CD8-positive, alpha-beta memory T cell (primary cell): ENCODE measurements around the gene CRYBB2. TPM values are rescaled to one million over a fixed set of nuclear protein-coding genes. Genes with fewer than 3 reads are reported as not detected.

Source experiments
- CTCF ChIA-PET: fragments of 350-600 bp; sonication (Branson Sonifier 250); formaldehyde crosslinking; loops from one replicate; lab custom pipeline; 2021; ENCODE audit warnings: antibody characterized with exemption; lab: Charles Lee
- POLR2A ChIA-PET: fragments of 350-600 bp; sonication (Branson Sonifier 250); formaldehyde crosslinking; loops from one replicate; lab custom pipeline; 2021; ENCODE audit warnings: antibody characterized with exemption; lab: Charles Lee
- DNase-seq, 5 donors: peaks; one replicate each; pipeline versions ENCODE4 v3.0.0 to v3.0.0-alpha.2; 2020 to 2022; ENCODE audit warnings: mixed read lengths in 1 of 5
- H3K27ac ChIP-seq: one replicate; pipeline ENCODE4 v1.7.0; 2013; ENCODE audit warnings: low read depth, mild to moderate bottlenecking, low read length, moderate library complexity
- H3K27me3 ChIP-seq: 2 replicates; pipeline ENCODE4 v1.7.0; 2013; ENCODE audit warnings: low read length, mild to moderate bottlenecking; ENCODE audit not compliant: insufficient read depth, poor library complexity, severe bottlenecking
- H3K36me3 ChIP-seq: 2 replicates; pipeline ENCODE4 v1.7.0; 2013; ENCODE audit warnings: mild to moderate bottlenecking, low read length, moderate library complexity; ENCODE audit not compliant: insufficient read depth
- H3K4me1 ChIP-seq: 2 replicates; pipeline ENCODE4 v1.7.0; 2013; ENCODE audit warnings: mild to moderate bottlenecking, low read length, moderate library complexity; ENCODE audit not compliant: insufficient read depth
- H3K4me3 ChIP-seq: 2 replicates; pipeline ENCODE4 v1.7.0; 2013; ENCODE audit warnings: mild to moderate bottlenecking, low read length
- H3K9me3 ChIP-seq: 2 replicates; pipeline ENCODE4 v1.7.0; 2013; ENCODE audit warnings: mild to moderate bottlenecking, low read length
- H3K27ac Mint-ChIP-seq, 8 donors: one replicate each; pipeline ENCODE4 v1.8.0; 2020 to 2021; ENCODE audit warnings: mixed read lengths in 8 of 8, mild to moderate bottlenecking in 6 of 8, inconsistent platforms in 3 of 8, moderate library complexity in 3 of 8
- H3K27me3 Mint-ChIP-seq, 2 donors: one replicate each; pipeline ENCODE4 v1.8.0; 2020 to 2021; ENCODE audit warnings: mixed read lengths in 2 of 2, mild to moderate bottlenecking in 1 of 2, moderate library complexity in 1 of 2
- H3K36me3 Mint-ChIP-seq, 3 donors: one replicate each; pipeline ENCODE4 v1.8.0; 2020 to 2021; ENCODE audit warnings: mixed read lengths in 3 of 3, inconsistent platforms in 1 of 3, mild to moderate bottlenecking in 1 of 3
- H3K4me1 Mint-ChIP-seq, 3 donors: one replicate each; pipeline ENCODE4 v1.8.0; 2020 to 2021; ENCODE audit warnings: mixed read lengths in 3 of 3, inconsistent platforms in 1 of 3, mild to moderate bottlenecking in 1 of 3
- H3K4me3 Mint-ChIP-seq, 7 donors: one replicate each; pipeline ENCODE4 v1.8.0; 2020 to 2021; ENCODE audit warnings: mixed read lengths in 7 of 7, mild to moderate bottlenecking in 6 of 7, moderate library complexity in 4 of 7, inconsistent platforms in 2 of 7
- H3K9me3 Mint-ChIP-seq, 5 donors: one replicate each; pipeline ENCODE4 v1.8.0; 2020 to 2022; ENCODE audit warnings: mixed read lengths in 5 of 5, mild to moderate bottlenecking in 3 of 5, moderate library complexity in 2 of 5, inconsistent platforms in 1 of 5
- polyA plus RNA-seq: library from polyadenylated mRNA; unstranded; fragments of 300-500 nt; fragmentation: Illumina TruSeq; gene quantifications from one replicate; pipeline ENCODE4 v1.2.3, GENCODE V29; 2021
- total RNA-seq, 2 experiments: library from RNA; stranded (reverse); gene quantifications; one replicate each; pipeline ENCODE4 v1.2.3, GENCODE V29; 2021

CRYBB2 gene, protein sequence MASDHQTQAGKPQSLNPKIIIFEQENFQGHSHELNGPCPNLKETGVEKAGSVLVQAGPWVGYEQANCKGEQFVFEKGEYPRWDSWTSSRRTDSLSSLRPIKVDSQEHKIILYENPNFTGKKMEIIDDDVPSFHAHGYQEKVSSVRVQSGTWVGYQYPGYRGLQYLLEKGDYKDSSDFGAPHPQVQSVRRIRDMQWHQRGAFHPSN
- total RNA-seq (not detected), polyA plus RNA-seq (not detected)

DNA sequence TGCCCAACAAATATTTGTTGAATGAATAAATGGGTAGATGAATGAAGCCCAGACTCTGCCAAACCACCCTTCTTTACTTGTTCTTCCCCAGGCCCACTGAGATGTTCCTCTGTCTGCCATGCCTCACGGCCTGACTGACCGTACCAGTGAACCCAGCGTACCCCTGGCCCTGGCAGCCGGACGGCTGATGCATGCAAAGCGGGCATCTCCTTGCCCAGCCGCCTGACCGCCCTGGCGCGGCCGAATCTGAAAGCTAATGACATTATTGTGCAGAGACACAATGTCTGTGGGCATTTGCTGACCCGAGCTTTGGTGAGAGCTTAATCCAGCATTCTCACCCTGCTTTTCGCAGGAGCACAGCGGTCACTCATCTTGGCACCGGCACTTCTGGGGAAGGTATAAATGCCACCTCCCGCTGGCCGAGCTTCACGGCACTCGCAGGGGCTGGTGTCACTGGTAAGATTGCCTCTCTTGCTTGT, at the start of gene CRYBB2:
Gene CRYBB2 (plus strand): TSS at position 429 of the 479 bp plus-strand sequence. CDS start 1,791 bp downstream, outside the sequence.
- DNase-seq = no peak
- H3K27ac Mint-ChIP-seq = no peak within 1 kb of the TSS
- no peak within 1 kb of the TSS for H3K4me3 Mint-ChIP-seq
- no peaks in the 10 kb centered on the region for H3K27me3 ChIP-seq
- POLR2A ChIA-PET = no interaction called here
- H3K27ac ChIP-seq = no peak within 1 kb of the TSS
- no peaks in the 10 kb centered on the region for H3K36me3 Mint-ChIP-seq
- no peak within 1 kb of the TSS for H3K4me3 ChIP-seq
- H3K27me3 Mint-ChIP-seq = peaks cover 11 to 33% of the 10 kb centered on the region in 2 donors
- CTCF ChIA-PET = no interaction called here
- no peaks in the 10 kb centered on the region for H3K36me3 ChIP-seq
- H3K9me3 Mint-ChIP-seq = peaks cover 0 to 4% (median 2%) of the 10 kb centered on the region in 5 donors
- no peaks in the 10 kb centered on the region for H3K4me1 ChIP-seq
- no peaks in the 10 kb centered on the region for H3K9me3 ChIP-seq
- no peaks in the 10 kb centered on the region for H3K4me1 Mint-ChIP-seq

DNA sequence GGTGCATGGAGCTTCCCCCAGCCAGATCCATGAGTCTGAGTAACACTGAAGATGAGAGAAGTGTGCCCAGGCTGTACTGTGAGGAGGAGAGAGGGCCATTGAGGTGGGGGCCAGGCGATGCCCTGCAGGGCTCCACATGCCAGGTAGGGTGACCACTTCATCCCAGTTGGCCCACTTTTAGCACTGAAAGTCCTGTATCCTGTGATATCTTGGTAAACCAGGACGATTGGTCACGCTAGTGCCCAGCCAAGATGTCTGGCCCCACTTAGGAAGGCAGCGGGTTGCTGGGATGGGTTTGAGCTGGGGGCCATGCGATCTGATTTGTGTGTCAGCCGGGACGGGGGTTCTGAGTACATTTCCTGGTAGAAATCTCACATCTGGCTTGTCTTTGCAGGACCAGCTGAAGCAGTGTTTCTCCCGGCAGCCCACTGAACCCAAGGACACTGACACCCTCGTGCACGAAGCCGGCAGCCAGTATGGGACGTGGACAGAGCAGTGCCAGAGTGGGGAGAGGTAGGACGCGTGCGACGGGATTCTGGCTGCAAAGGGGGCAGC, 48.9 kb upstream of the CRYBB2 start:
- ChIA-PET CTCF (interaction anchor here (1.4 kb wide), 1 partner anchor 32 kb away, joined by 3 read pairs; no protein-coding TSS in a partner anchor), POLR2A (no interaction called here)
- Histone ChIP-seq H3K27me3 (no peaks in the 10 kb centered on the region), H3K9me3 (no peaks in the 10 kb centered on the region), H3K27ac (no peak overlapping the region), H3K36me3 (no peaks in the 10 kb centered on the region), H3K4me3 (no peak overlapping the region), H3K4me1 (no peaks in the 10 kb centered on the region)
- DNase-seq = no peak
- H3K4me3 Mint-ChIP-seq = no peak overlapping the region
- peaks cover 0 to 24% (median 2%) of the 10 kb centered on the region in 3 donors for H3K36me3 Mint-ChIP-seq
- H3K4me1 Mint-ChIP-seq = no peaks in the 10 kb centered on the region
- H3K27me3 Mint-ChIP-seq = peaks cover 0 to 2% of the 10 kb centered on the region in 2 donors
- H3K9me3 Mint-ChIP-seq = no peaks in the 10 kb centered on the region
- H3K27ac Mint-ChIP-seq = no peak overlapping the region

DNA sequence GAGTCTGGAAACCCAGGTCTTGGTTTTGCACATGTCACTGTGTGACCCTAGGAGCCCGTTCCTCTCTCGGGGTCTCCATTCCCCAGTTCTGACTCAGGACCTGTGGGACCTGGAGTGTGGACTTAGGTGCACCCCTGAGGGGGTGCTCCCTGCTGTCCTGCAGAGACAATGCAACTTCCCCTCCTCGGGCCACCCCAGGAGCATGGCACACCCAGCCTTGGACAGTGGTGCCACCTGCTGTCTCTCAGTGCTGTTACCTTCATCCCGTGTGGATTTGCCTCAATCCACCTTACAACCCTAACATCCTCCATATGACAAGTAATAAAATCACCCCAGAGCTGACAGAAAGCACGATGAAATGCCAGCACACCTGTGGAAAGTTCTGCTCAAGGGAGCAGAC, 47.3 kb upstream of the CRYBB2 start:
- Mint-ChIP-seq H3K9me3 (no peaks in the 10 kb centered on the region), H3K36me3 (peaks cover under 1 to 40% (median 3%) of the 10 kb centered on the region in 3 donors), H3K4me3 (no peak overlapping the region), H3K4me1 (no peaks in the 10 kb centered on the region), H3K27ac (peak overlapping the region in 1 of 8 donors; percentile 30), H3K27me3 (peaks cover 0 to 3% of the 10 kb centered on the region in 2 donors)
- Histone ChIP-seq H3K36me3 (no peaks in the 10 kb centered on the region), H3K4me1 (no peaks in the 10 kb centered on the region), H3K9me3 (no peaks in the 10 kb centered on the region), H3K27me3 (no peaks in the 10 kb centered on the region), H3K27ac (no peak overlapping the region), H3K4me3 (no peak overlapping the region)
- ChIA-PET POLR2A (no interaction called here), CTCF (interaction anchor here (1.1 to 3.4 kb wide), 3 partner anchors 96 to 233 kb away, joined by 3 to 9 read pairs (median 3); no protein-coding TSS in a partner anchor)
- DNase-seq = peak in 2 of 5 donors; percentile 13 to 55

DNA sequence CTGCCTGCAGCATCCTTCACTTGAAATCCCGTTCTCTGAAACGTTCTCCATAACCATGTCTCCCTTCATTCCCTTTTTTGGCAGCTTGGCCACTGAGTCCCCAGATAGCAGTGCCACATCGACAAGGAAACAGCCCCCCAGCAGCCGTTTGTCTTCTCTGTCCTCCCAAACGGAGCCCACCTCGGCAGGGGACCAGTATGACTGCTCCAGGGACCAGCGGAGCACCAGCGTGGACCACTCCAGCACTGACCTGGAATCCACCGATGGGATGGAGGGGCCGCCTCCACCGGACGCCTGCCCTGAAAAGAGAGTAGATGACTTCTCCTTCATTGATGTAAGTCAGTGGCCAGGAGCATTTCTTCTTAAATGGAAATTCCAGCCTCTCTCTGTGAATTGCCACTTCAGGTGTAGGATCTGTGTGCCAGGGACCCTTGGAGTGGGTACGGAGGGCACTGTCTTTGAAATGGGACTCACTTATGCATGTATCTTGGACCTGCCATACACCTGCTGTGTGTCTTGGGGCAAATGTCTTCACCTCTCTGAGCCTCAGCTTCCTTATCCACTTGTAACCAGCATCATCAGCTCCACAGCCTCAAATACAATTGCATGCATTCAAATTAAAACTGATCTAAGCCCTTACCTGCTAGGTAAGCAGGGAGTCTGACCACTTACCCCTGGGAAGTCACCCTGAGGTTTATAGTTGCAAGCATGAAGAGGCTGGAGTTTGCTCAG, 45.1 kb upstream of the CRYBB2 start:
- CTCF ChIA-PET = interaction anchor here (1.3 to 3.4 kb wide), 2 partner anchors 62 to 115 kb away, joined by 3 to 9 read pairs; no protein-coding TSS in a partner anchor
- no peak overlapping the region for H3K27ac ChIP-seq
- DNase-seq = no peak
- no peaks in the 10 kb centered on the region for H3K27me3 ChIP-seq
- no peak overlapping the region for H3K4me3 ChIP-seq
- Mint-ChIP-seq H3K36me3 (peaks cover 6 to 50% (median 7%) of the 10 kb centered on the region in 3 donors), H3K4me1 (no peaks in the 10 kb centered on the region), H3K27me3 (peaks cover 0 to 1% of the 10 kb centered on the region in 2 donors), H3K27ac (no peak overlapping the region), H3K9me3 (peaks cover 0 to under 1% (median 0%) of the 10 kb centered on the region in 5 donors), H3K4me3 (no peak overlapping the region)
- POLR2A ChIA-PET = no interaction called here
- H3K36me3 ChIP-seq = no peaks in the 10 kb centered on the region
- no peaks in the 10 kb centered on the region for H3K4me1 ChIP-seq
- H3K9me3 ChIP-seq = no peaks in the 10 kb centered on the region

DNA sequence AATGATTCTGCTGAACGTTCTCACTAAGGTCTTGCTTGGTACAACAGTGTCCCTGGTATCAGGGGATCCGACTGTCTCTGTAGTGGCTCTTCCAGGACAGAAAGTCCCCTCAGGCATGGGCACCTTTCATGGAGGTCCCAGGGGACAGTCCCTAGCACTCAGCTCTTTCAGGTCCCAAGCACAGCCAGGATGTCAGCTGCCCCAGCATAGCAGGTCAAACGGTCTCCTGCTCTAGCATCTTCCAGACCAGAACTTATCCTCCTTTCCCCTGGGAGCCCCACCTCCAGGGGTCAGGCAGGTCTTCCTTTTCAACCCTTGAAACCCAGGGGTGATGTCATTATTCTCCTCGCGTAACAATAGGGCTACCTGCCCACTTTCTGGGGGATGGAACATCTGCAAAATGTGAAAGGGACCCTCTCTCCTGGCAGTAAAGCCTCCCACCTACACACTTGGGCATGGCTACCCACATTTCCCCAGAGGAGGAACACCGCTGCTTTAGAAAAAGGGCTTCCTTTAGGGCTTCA, 44.5 kb upstream of the CRYBB2 start:
- no peak overlapping the region for H3K4me3 Mint-ChIP-seq
- H3K4me1 Mint-ChIP-seq = no peaks in the 10 kb centered on the region

DNA sequence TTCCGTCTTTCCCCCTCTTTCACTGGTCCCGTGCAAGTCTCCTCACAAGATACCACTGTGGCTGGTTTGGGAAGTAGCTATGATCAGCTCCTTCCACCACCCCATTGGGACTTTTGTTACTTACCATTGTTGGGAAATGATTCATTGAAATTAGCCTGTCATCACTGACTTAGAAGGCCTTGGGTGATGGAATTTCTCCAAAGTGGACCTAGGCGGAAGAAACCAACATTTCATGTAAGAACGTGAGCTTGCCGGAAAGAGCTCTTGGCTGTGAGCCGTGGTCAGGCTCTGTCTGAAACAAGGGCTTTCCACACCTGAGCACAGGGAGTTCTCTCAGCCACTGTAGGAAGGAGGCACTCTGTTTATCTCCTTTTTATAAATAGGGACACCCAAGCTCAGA, 43.3 kb upstream of the CRYBB2 start:
- Histone ChIP-seq H3K27me3 (no peaks in the 10 kb centered on the region), H3K4me1 (no peaks in the 10 kb centered on the region), H3K9me3 (no peaks in the 10 kb centered on the region), H3K27ac (no peak overlapping the region), H3K4me3 (no peak overlapping the region), H3K36me3 (no peaks in the 10 kb centered on the region)
- ChIA-PET CTCF (no interaction called here), POLR2A (no interaction called here)
- DNase-seq = no peak
- H3K4me1 Mint-ChIP-seq = no peaks in the 10 kb centered on the region
- peaks cover 0 to 7% (median 0%) of the 10 kb centered on the region in 5 donors for H3K9me3 Mint-ChIP-seq
- H3K27me3 Mint-ChIP-seq = peaks cover 0 to 1% of the 10 kb centered on the region in 2 donors
- no peak overlapping the region for H3K27ac Mint-ChIP-seq
- peaks cover 10 to 52% (median 14%) of the 10 kb centered on the region in 3 donors for H3K36me3 Mint-ChIP-seq
- no peak overlapping the region for H3K4me3 Mint-ChIP-seq

More for the DNA sequence above, 44.5 kb upstream of the CRYBB2 start:
- Histone ChIP-seq H3K27ac (no peak overlapping the region), H3K4me3 (no peak overlapping the region), H3K4me1 (no peaks in the 10 kb centered on the region), H3K36me3 (no peaks in the 10 kb centered on the region), H3K9me3 (no peaks in the 10 kb centered on the region), H3K27me3 (no peaks in the 10 kb centered on the region)
- peaks cover 10 to 56% (median 12%) of the 10 kb centered on the region in 3 donors for H3K36me3 Mint-ChIP-seq
- CTCF ChIA-PET = no interaction called here
- H3K27me3 Mint-ChIP-seq = peaks cover 0 to 1% of the 10 kb centered on the region in 2 donors
- H3K27ac Mint-ChIP-seq = peak overlapping the region in 1 of 8 donors; percentile 74
- peaks cover 0 to 6% (median 0%) of the 10 kb centered on the region in 5 donors for H3K9me3 Mint-ChIP-seq
- no peak for DNase-seq
- POLR2A ChIA-PET = no interaction called here

DNA sequence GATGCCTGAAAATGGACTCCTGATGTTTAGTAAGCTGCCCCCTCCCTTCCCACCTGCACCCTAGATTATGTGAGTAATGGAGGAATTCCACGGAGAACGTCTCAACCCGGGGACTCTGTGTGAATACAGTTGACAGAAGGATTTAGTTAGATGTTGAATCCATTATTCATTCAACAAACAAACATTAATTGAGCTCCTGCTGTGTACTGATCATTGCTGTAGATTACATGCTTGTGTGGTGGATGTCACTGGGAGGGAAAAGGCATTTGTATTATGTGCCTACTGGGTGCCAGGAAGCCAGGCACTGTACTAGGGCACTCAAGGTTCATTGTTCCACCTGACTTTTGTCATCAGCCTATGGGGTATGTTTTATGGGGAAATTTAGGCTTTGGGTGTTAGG, 42.6 kb upstream of the CRYBB2 start:
- no peak overlapping the region for H3K4me3 Mint-ChIP-seq
- Histone ChIP-seq H3K27ac (no peak overlapping the region), H3K9me3 (no peaks in the 10 kb centered on the region), H3K4me1 (no peaks in the 10 kb centered on the region), H3K36me3 (no peaks in the 10 kb centered on the region), H3K4me3 (no peak overlapping the region), H3K27me3 (no peaks in the 10 kb centered on the region)
- H3K27ac Mint-ChIP-seq = no peak overlapping the region
- POLR2A ChIA-PET = no interaction called here
- H3K27me3 Mint-ChIP-seq = peaks cover 0 to 1% of the 10 kb centered on the region in 2 donors
- CTCF ChIA-PET = no interaction called here
- peaks cover 10 to 54% (median 14%) of the 10 kb centered on the region in 3 donors for H3K36me3 Mint-ChIP-seq
- H3K9me3 Mint-ChIP-seq = peaks cover 0 to 7% (median 0%) of the 10 kb centered on the region in 5 donors
- no peaks in the 10 kb centered on the region for H3K4me1 Mint-ChIP-seq
- DNase-seq = no peak
